IPS-18a (cell line): ENCODE measurements around the gene SPOCK1.

Experiments
- H3K27ac ChIP-seq: one replicate; pipeline ENCODE4 v1.5.1; 2013; ENCODE audit warnings: low read length
- H3K27me3 ChIP-seq: one replicate; pipeline ENCODE4 v1.6.1; 2013; ENCODE audit warnings: mild to moderate bottlenecking, low read length; ENCODE audit not compliant: control insufficient read depth, insufficient read depth
- H3K36me3 ChIP-seq: one replicate; pipeline ENCODE4 v1.6.1; 2013; ENCODE audit warnings: low read depth, low read length; ENCODE audit not compliant: control insufficient read depth
- H3K4me1 ChIP-seq: one replicate; pipeline ENCODE4 v1.6.1; 2013; ENCODE audit warnings: low read depth, low read length; ENCODE audit not compliant: control insufficient read depth
- H3K4me3 ChIP-seq: one replicate; pipeline ENCODE4 v1.5.1; 2013; ENCODE audit warnings: low read length
- H3K9ac ChIP-seq: one replicate; pipeline ENCODE4 v1.6.1; 2013; ENCODE audit warnings: mild to moderate bottlenecking, low read length, moderate library complexity
- H3K9me3 ChIP-seq: one replicate; pipeline ENCODE4 v1.6.1; 2013; ENCODE audit warnings: low read depth, low read length; ENCODE audit not compliant: control insufficient read depth

SPOCK1 gene

DNA sequence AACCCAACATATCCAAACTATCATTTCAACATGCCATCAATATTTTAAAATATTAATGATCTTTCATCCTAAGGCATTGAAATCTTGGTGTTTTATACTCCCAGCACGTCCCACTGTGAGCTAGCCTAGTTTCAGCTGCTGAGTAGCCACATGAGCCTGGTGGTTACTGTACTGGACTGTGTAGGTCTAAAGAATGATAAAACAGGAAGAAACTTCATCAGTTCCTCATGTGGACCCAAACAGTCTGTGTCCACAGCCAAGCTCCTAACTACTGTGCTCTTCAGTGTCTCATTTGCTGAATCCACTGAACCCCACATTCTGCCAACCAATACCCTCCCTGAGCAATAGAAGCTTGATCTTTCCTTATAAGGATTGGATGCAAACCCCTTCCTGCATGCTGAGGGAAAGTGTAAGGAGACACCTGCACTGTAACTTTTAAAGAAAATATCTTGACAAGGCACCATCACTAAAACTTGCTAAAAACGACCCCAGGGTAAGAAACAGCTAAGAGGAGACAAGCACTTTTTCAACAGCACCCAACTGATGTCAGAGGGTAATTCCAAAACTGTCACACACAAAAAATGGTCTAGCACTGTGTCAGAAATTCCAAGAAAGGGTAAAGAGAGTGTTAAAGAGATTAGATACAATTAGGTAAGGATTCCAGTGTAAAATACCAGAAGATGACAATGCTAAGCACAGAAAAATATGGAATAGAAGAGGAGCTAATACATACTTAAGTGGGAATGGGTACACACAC, 126.9 kb downstream of the SPOCK1 start:
- Histone ChIP-seq H3K9me3 (no peaks in the 10 kb centered on the region), H3K27ac (no peak overlapping the region), H3K9ac (no peak overlapping the region), H3K36me3 (no peaks in the 10 kb centered on the region), H3K27me3 (no peaks in the 10 kb centered on the region), H3K4me1 (peaks cover 10% of the 10 kb centered on the region), H3K4me3 (no peak overlapping the region)

GRCh38 chr5:137370096-137371071, 128.7 kb downstream of the SPOCK1 start:
- no peaks in the 10 kb centered on the region for H3K4me1 ChIP-seq
- no peak overlapping the region for H3K9ac ChIP-seq
- H3K36me3 ChIP-seq: no peaks in the 10 kb centered on the region
- no peak overlapping the region for H3K4me3 ChIP-seq
- H3K9me3 ChIP-seq: no peaks in the 10 kb centered on the region
- no peak overlapping the region for H3K27ac ChIP-seq
- no peaks in the 10 kb centered on the region for H3K27me3 ChIP-seq

DNA sequence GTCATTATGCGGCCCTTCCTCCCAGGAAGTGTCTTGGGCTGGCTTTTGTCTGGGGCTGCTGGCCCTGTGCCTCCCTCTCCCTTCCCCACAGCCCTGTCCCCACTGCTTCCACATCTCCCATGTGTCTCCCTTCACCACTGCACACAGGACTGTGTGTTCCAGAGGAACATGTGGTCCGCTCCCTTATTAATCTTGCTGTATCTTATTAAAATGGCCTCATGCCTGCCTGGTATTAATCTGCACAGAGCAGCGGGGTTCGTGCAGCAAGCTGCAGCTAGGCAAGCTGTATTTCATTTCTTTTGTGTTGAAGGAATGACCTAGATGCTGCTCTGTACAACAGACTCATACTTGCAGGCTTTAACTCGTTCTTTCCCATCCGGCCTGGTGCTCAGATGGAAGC, 130.5 kb downstream of the SPOCK1 start:
- Histone ChIP-seq H3K36me3 (no peaks in the 10 kb centered on the region), H3K9ac (no peak overlapping the region), H3K4me1 (no peaks in the 10 kb centered on the region), H3K27ac (no peak overlapping the region), H3K9me3 (no peaks in the 10 kb centered on the region), H3K4me3 (no peak overlapping the region), H3K27me3 (no peaks in the 10 kb centered on the region)

GRCh38 chr5:137367951-137368350, 131.2 kb downstream of the SPOCK1 start:
- Histone ChIP-seq H3K4me3 (no peak overlapping the region), H3K27me3 (no peaks in the 10 kb centered on the region), H3K27ac (no peak overlapping the region), H3K36me3 (no peaks in the 10 kb centered on the region), H3K4me1 (no peaks in the 10 kb centered on the region), H3K9me3 (no peaks in the 10 kb centered on the region), H3K9ac (no peak overlapping the region)

DNA sequence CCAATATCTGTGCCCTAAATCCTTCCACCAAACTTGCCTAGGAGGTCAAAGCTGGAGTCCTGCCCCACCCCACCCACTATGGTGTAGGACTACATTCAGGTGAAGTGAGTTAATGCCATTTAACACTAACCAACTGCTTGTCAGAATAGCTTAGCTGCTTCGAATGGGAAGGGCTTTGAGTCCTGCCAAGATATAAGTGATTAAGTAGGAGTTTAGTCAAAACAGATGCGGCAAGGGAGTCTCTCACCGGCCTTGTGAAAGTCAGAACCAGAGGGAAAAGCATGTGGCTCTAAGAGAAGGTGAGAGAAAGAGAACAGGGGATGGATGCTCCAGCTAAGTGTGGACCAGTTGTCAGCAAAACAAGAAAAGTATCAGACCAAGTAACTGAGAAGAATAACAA, 132.6 kb downstream of the SPOCK1 start:
- Histone ChIP-seq H3K9me3 (no peaks in the 10 kb centered on the region), H3K27ac (no peak overlapping the region), H3K9ac (no peak overlapping the region), H3K4me3 (no peak overlapping the region), H3K27me3 (no peaks in the 10 kb centered on the region), H3K4me1 (no peaks in the 10 kb centered on the region), H3K36me3 (no peaks in the 10 kb centered on the region)

DNA sequence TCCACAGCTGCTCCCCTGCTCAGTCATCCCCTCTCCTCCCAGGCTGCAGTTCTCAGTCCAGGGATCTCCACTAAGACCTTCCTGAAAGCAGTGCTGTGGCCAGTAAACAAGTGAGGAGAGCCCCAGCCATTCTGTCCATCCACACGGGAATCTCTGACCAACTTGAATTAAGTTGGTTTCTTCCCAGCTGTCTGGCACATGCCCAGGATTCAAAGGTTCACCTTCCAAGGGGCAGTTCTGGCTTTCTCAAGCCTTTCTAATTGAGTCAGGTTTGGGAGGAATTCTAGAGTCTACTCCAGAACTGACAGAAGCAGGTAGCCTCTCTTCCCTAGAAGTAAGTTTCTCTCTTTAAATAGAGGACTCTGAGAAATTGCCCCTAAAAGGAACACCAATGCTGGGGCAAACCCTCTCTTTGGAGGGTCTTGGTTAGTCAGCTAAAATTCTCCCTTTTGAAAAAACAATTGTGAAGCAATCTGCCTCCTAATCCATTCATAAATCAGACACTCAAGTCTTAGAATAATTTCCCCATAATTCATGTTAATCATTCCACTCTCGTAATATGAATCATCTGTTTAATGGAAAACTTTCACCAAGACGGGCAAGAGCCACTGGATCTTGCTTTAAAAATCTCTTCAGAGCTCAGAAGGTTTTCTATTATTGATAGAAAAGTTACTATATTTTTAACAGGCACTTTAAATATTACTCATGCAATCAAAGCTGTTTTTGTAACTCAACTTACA, 133.8 kb downstream of the SPOCK1 start:
- H3K9me3 ChIP-seq: no peaks in the 10 kb centered on the region
- H3K36me3 ChIP-seq: no peaks in the 10 kb centered on the region
- no peaks in the 10 kb centered on the region for H3K4me1 ChIP-seq
- H3K9ac ChIP-seq: no peak overlapping the region
- H3K27me3 ChIP-seq: no peaks in the 10 kb centered on the region
- H3K4me3 ChIP-seq: no peak overlapping the region
- H3K27ac ChIP-seq: no peak overlapping the region

GRCh38 chr5:137361280-137361679, 137.8 kb downstream of the SPOCK1 start:
- Histone ChIP-seq H3K9me3 (no peaks in the 10 kb centered on the region), H3K27ac (no peak overlapping the region)

DNA sequence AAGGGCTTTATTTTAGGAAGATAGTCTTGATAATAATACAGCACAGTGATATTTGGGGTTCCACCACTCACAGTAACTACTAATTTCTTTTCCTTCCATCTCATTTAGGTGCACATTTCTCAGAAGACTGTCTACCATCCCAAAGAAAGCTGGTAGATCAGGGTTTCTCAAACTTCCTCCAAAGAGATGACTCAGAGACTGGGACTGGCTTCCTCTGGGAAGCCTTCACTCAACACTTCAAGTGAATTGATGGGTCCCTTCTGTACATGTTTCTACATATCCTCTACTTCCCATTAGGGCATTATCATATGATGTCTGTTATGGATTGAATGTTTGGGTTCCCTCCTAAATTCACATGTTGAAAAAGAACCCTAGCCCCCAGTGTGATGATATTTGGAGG, 138.5 kb downstream of the SPOCK1 start:
- Histone ChIP-seq H3K4me1 (no peaks in the 10 kb centered on the region), H3K4me3 (no peak overlapping the region), H3K36me3 (no peaks in the 10 kb centered on the region), H3K27me3 (no peaks in the 10 kb centered on the region), H3K9ac (no peak overlapping the region), H3K9me3 (no peaks in the 10 kb centered on the region), H3K27ac (no peak overlapping the region)

More at GRCh38 chr5:137361280-137361679, 137.8 kb downstream of the SPOCK1 start:
- Histone ChIP-seq H3K27me3 (no peaks in the 10 kb centered on the region), H3K4me1 (no peaks in the 10 kb centered on the region), H3K9ac (no peak overlapping the region), H3K4me3 (no peak overlapping the region), H3K36me3 (no peaks in the 10 kb centered on the region)

DNA sequence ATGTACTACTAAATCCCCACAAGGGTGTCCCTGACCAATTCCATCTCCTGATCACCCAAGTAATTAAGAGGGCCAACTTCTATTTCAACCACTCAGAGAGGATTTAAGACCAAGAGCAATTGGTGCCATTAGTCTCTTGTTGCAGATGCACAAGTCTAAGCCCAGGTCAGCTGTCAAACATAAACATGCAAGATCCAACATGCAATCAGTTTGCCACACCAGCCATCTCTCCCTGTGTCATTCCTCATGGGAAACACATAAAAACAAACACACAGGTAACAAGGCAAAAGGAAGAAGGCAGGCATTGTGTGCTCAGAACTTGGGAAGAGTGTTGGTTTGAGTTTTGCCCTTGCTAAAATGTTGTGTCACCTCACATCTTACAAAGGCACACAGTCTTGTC, 139.2 kb downstream of the SPOCK1 start:
- no peaks in the 10 kb centered on the region for H3K4me1 ChIP-seq
- H3K9ac ChIP-seq: no peak overlapping the region
- H3K27me3 ChIP-seq: no peaks in the 10 kb centered on the region
- no peak overlapping the region for H3K4me3 ChIP-seq
- H3K9me3 ChIP-seq: no peaks in the 10 kb centered on the region
- no peaks in the 10 kb centered on the region for H3K36me3 ChIP-seq
- H3K27ac ChIP-seq: no peak overlapping the region

- Histone ChIP-seq H3K9me3 (no peaks in the 10 kb centered on the region), H3K27ac (no peak overlapping the region), H3K4me3 (no peak overlapping the region), H3K4me1 (no peaks in the 10 kb centered on the region), H3K27me3 (no peaks in the 10 kb centered on the region), H3K36me3 (no peaks in the 10 kb centered on the region), H3K9ac (no peak overlapping the region)
These were observed 141.7 kb downstream of the SPOCK1 start for GRCh38 chr5:137357436-137357835.

- Histone ChIP-seq H3K27ac (no peak overlapping the region), H3K9me3 (no peaks in the 10 kb centered on the region), H3K4me1 (no peaks in the 10 kb centered on the region), H3K27me3 (no peaks in the 10 kb centered on the region), H3K4me3 (no peak overlapping the region), H3K36me3 (no peaks in the 10 kb centered on the region), H3K9ac (no peak overlapping the region)
These were observed 143.0 kb downstream of the SPOCK1 start for GRCh38 chr5:137356127-137356526.
